ENCODE results near the gene DCAF11.

The DCAF11 gene

GRCh38 chr14:24123424-24124417, 9.1 kb downstream of the DCAF11 start:
- DNase-seq: no peak

- DNase-seq: no peak
These were observed 12.4 kb downstream of the DCAF11 start for GRCh38 chr14:24126939-24127338.

GRCh38 chr14:24127673-24128072, 13.1 kb downstream of the DCAF11 start:
- no peak for DNase-seq

- DNase-seq: no peak
These were observed 14.9 kb downstream of the DCAF11 start for GRCh38 chr14:24129410-24129998.

GRCh38 chr14:24130380-24130716, 15.8 kb downstream of the DCAF11 start, which contains the start of gene FITM1:
Gene FITM1 (plus strand): TSS chr14:24130659. CDS start chr14:24131564, 905 bp downstream.
- no peak for DNase-seq

- DNase-seq: no peak
These were observed 16.4 kb downstream of the DCAF11 start for GRCh38 chr14:24130717-24131548.

- DNase-seq: no peak
These were observed 17.0 kb downstream of the DCAF11 start for GRCh38 chr14:24131549-24131966.

GRCh38 chr14:24132061-24132685, 17.6 kb downstream of the DCAF11 start:
- no peak for DNase-seq

- no peak for DNase-seq
These were observed 18.4 kb downstream of the DCAF11 start for GRCh38 chr14:24132976-24133375.

GRCh38 chr14:24133735-24134134, 19.2 kb downstream of the DCAF11 start:
- no peak for DNase-seq

- DNase-seq: no peak
These were observed 20.9 kb downstream of the DCAF11 start for GRCh38 chr14:24135584-24135833.

GRCh38 chr14:24135834-24136683, 21.5 kb downstream of the DCAF11 start, which contains the start of gene PSME1:
Gene PSME1 (plus strand): TSS chr14:24136194. CDS start chr14:24136263, 69 bp downstream.
- DNase-seq: peak; percentile 67

GRCh38 chr14:24136684-24137528, 22.3 kb downstream of the DCAF11 start:
- DNase-seq: no peak

GRCh38 chr14:24137529-24138395, 23.2 kb downstream of the DCAF11 start:
- DNase-seq: no peak

- no peak for DNase-seq
These were observed 24.1 kb downstream of the DCAF11 start for GRCh38 chr14:24138396-24139271.

- DNase-seq: no peak
These were observed 24.8 kb downstream of the DCAF11 start for GRCh38 chr14:24139272-24139934.

GRCh38 chr14:24141097-24141880, 26.7 kb downstream of the DCAF11 start, which contains the start of gene EMC9:
Gene EMC9 (minus strand): TSS chr14:24141591. CDS start chr14:24141304, 287 bp downstream.
- peak; percentile 99 for DNase-seq

All from DMS 273 treated with DMSO at 0.1 percent for 48 hours (cell line).